A673 (cell line): ENCODE results near the gene CLASP1. TPM values are rescaled to one million over a fixed set of nuclear protein-coding genes. Genes with fewer than 3 reads are reported as not detected.

Experiments used
- BruUV-seq: library from RNA; stranded (reverse); fragments of 400-500 nt; replicated peaks from 2 replicates; lab custom pipeline; 2021; lab: Mats Ljungman, UMichigan
- CTCF ChIA-PET: fragments of 300-600 bp; sonication (Branson Sonifier 250); formaldehyde crosslinking; loops from one replicate; lab custom pipeline; 2022; ENCODE audit warnings: antibody characterized with exemption; lab: Charles Lee
- POLR2A ChIA-PET: fragments of 300-600 bp; sonication (Branson Sonifier 250); formaldehyde crosslinking; loops from one replicate; lab custom pipeline; 2022; ENCODE audit warnings: antibody characterized with exemption; ENCODE audit not compliant: low non-redundant PET; lab: Charles Lee
- DNase-seq: peaks from one replicate; pipeline ENCODE4 v3.0.0-alpha.2; 2015; ENCODE audit warnings: low spot score
- H3K27ac ChIP-seq: fragments of 200-600 bp; sonication (generic); 2 replicates; pipeline ENCODE4 v1.5.1; 2016; ENCODE audit warnings: mixed run types, low read depth, mild to moderate bottlenecking, mixed read lengths, antibody characterized with exemption, low read length; ENCODE audit not compliant: poor library complexity, severe bottlenecking
- H3K27me3 ChIP-seq: fragments of 200-600 bp; sonication (generic); replicated peaks from 2 replicates; pipeline ENCODE4 v1.6.1; 2017; ENCODE audit warnings: mixed run types, low read depth, mild to moderate bottlenecking, mixed read lengths, antibody characterized with exemption, low read length; ENCODE audit not compliant: insufficient read depth, poor library complexity
- H3K36me3 ChIP-seq: fragments of 200-600 bp; sonication (generic); 2 replicates; pipeline ENCODE4 v1.6.1; 2016; ENCODE audit warnings: mixed run types, mild to moderate bottlenecking, mixed read lengths, antibody characterized with exemption, low read length; ENCODE audit not compliant: insufficient read depth, poor library complexity, severe bottlenecking
- H3K4me1 ChIP-seq: fragments of 200-600 bp; sonication (generic); 2 replicates; pipeline ENCODE4 v1.6.1; 2017; ENCODE audit warnings: mixed run types, mild to moderate bottlenecking, mixed read lengths, antibody characterized with exemption, low read length; ENCODE audit not compliant: insufficient read depth, poor library complexity, severe bottlenecking
- H3K4me3 ChIP-seq: fragments of 200-600 bp; sonication (generic); 2 replicates; pipeline ENCODE4 v1.5.1; 2016; ENCODE audit warnings: low read depth, mixed run types, mild to moderate bottlenecking, mixed read lengths, low read length; ENCODE audit not compliant: poor library complexity, severe bottlenecking
- H3K9me3 ChIP-seq: fragments of 200-600 bp; sonication (generic); 2 replicates; pipeline ENCODE4 v1.6.1; 2016; ENCODE audit warnings: mixed run types, low read depth, mild to moderate bottlenecking, mixed read lengths, antibody characterized with exemption, low read length; ENCODE audit not compliant: poor library complexity, severe bottlenecking
- EZH2 ChIP-seq: fragments of 200-600 bp; sonication (generic); IDR thresholded peaks from 2 replicates; pipeline ENCODE4 v1.6.1; 2017; ENCODE audit warnings: borderline replicate concordance, low read depth, mild to moderate bottlenecking, mixed read lengths, antibody characterized with exemption, low read length; ENCODE audit not compliant: poor library complexity, severe bottlenecking
- intact Hi-C: fragments of 100-400 bp; cut with micrococcal nuclease; formaldehyde crosslinking; loops from one replicate; pipeline ENCODE4 v1.10.0; 2022; ENCODE audit not compliant: unreplicated experiment
- total RNA-seq: library from RNA; stranded (reverse); gene quantifications from 2 replicates; pipeline ENCODE4 v1.2.3, GENCODE V29; 2021
- TF ChIP-seq, protein P1 (sequence below): fragments of 300-800, 200-600 bp; sonication (generic); conservative IDR thresholded peaks from 2 replicates; pipeline ENCODE4 v1.5.1; 2017; ENCODE audit warnings: low read depth, mild to moderate bottlenecking, antibody characterized with exemption, low read length, moderate library complexity, mixed read lengths

CLASP1 gene
- total RNA-seq, 1 experiment from 2014 or later: 69.1 TPM

DNA sequence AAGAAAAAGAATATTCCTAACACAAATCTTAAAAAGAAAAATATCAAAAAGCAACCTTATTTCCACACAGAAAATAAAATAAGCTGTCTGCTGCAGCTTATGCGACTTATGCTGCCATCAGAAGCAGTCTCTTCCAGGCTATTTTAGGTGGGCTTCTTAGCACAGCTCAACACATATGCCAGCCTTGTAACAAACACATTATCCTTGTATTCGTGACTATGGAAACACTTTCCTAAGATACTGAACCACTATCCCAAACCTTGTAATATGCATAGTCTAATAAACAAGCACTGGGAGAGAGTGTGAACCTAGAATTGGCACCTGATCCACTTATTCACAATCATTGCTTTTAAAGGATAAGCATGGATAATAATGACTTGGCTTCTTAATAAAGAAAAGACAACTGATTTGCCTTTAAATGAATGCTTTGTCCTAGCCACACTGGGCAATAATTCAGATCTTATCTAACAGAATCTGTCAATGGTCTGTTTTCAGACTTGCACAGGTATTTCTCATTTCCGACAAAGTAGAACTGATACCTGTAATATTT, 158.6 kb downstream of the CLASP1 start:
- CTCF ChIA-PET: no interaction called here

DNA sequence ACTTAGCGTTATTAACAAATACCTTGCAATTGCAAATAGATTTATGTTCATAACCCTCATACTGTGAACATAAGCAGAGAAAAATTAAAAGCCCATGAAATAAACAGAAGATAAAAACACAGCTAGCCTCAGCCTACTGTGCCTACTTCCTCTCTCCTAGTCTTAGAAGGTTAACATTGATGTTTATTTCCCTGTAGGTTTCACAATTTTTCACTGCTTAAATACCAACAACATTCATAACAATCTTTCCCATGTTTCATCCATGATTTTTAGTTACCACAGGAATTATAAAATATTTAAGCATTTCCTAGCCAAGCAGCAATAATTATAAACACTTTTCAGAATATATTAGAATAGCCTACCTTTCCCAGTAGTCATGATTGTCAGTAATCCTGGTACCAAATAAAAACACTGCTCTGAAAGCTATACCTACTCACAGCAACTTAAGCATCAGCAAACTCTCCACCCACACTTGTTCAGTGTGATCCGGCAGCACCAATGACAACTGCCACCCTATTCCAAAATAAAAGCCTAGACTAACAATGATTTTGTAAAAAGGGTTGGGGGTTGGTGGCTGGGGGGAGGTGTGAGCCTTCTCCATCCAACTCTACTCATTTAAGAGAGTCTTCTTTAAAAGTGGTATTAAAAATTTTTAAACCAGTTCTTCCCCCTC, 159.2 kb downstream of the CLASP1 start:
- Histone ChIP-seq H3K27me3 (no peaks in the 10 kb centered on the region), H3K4me3 (no peak overlapping the region), H3K9me3 (no peaks in the 10 kb centered on the region), H3K36me3 (no peaks in the 10 kb centered on the region), H3K4me1 (peaks cover 46% of the 10 kb centered on the region), H3K27ac (peak overlapping the region; percentile 6)
- intact Hi-C loops: no loop called here
- BruUV-seq: no TSS peak
- no peak for DNase-seq
- ChIA-PET POLR2A (no interaction called here), CTCF (no interaction called here)
- TF ChIP-seq, protein P1, sequence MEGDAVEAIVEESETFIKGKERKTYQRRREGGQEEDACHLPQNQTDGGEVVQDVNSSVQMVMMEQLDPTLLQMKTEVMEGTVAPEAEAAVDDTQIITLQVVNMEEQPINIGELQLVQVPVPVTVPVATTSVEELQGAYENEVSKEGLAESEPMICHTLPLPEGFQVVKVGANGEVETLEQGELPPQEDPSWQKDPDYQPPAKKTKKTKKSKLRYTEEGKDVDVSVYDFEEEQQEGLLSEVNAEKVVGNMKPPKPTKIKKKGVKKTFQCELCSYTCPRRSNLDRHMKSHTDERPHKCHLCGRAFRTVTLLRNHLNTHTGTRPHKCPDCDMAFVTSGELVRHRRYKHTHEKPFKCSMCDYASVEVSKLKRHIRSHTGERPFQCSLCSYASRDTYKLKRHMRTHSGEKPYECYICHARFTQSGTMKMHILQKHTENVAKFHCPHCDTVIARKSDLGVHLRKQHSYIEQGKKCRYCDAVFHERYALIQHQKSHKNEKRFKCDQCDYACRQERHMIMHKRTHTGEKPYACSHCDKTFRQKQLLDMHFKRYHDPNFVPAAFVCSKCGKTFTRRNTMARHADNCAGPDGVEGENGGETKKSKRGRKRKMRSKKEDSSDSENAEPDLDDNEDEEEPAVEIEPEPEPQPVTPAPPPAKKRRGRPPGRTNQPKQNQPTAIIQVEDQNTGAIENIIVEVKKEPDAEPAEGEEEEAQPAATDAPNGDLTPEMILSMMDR: no peak

More for the DNA sequence above, 158.6 kb downstream of the CLASP1 start:
- no peak for DNase-seq
- POLR2A ChIA-PET: no interaction called here
- no peaks in the 10 kb centered on the region for H3K9me3 ChIP-seq
- peak overlapping the region; percentile 6 for H3K27ac ChIP-seq
- TF ChIP-seq EZH2: no peak
- TF ChIP-seq, protein P1: no peak
- H3K4me1 ChIP-seq: peaks cover 46% of the 10 kb centered on the region
- H3K27me3 ChIP-seq: no peaks in the 10 kb centered on the region
- intact Hi-C loops: no loop called here
- no peaks in the 10 kb centered on the region for H3K36me3 ChIP-seq
- no TSS peak for BruUV-seq
- H3K4me3 ChIP-seq: no peak overlapping the region

DNA sequence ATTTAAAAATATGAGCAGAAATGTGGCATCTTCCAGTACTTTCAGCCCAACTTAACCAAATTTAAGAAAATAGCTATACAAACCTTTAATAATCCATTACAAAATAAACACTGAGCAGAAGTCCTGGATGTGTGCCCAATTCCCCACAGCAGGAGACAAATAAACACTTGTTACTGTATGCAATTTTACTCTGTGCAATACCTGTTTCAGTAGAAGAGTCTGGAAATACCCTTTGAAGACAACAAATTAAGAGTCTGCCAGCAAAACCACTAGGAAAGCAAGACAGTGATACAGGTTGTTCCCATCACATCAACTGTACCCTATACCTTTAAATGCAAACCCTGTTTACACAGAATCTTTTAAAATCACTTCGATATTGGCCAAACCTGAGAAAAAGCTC, 160.0 kb downstream of the CLASP1 start:
- TF ChIP-seq, protein P1: no peak
- TF ChIP-seq EZH2: no peak

More for the DNA sequence above, 160.0 kb downstream of the CLASP1 start:
- H3K9me3 ChIP-seq: no peaks in the 10 kb centered on the region
- BruUV-seq: no TSS peak
- peak; percentile 31 for DNase-seq
- intact Hi-C loops: no loop called here
- peaks cover 46% of the 10 kb centered on the region for H3K4me1 ChIP-seq
- ChIA-PET POLR2A (no interaction called here), CTCF (no interaction called here)
- H3K27ac ChIP-seq: no peak overlapping the region
- H3K27me3 ChIP-seq: no peaks in the 10 kb centered on the region
- H3K4me3 ChIP-seq: no peak overlapping the region
- H3K36me3 ChIP-seq: no peaks in the 10 kb centered on the region
